Mucosa of descending colon (tissue), 3 donors: ENCODE data around the gene PHAF1. TPM values are rescaled to one million over a fixed set of nuclear protein-coding genes. Genes with fewer than 3 reads are reported as not detected.
A peak's percentile ranks its signal among the peaks of the same experiment; 100 is the strongest.

Experiments
- ATAC-seq: fragments of 200-7000 bp; cut with Tn5 transposase; one replicate; pipeline ENCODE4 v1.9.1; 2020; ENCODE audit warnings: mild to moderate bottlenecking, moderate library complexity
- DNase-seq, 3 donors: peaks; one replicate each; pipeline ENCODE4 v3.0.0-alpha.2; 2020
- H3K36me3 ChIP-seq: fragments of 200-600 bp; one replicate; pipeline ENCODE4 v1.8.0; 2021; ENCODE audit warnings: low read depth, mild to moderate bottlenecking
- H3K4me1 ChIP-seq: fragments of 200-600 bp; one replicate; pipeline ENCODE4 v1.8.0; 2021; ENCODE audit warnings: low read depth, mild to moderate bottlenecking
- H3K4me3 ChIP-seq: fragments of 200-600 bp; one replicate; pipeline ENCODE4 v1.8.0; 2021; ENCODE audit warnings: mild to moderate bottlenecking
- H3K9me3 ChIP-seq: fragments of 200-600 bp; one replicate; pipeline ENCODE4 v1.8.0; 2021; ENCODE audit warnings: mild to moderate bottlenecking
- CTCF ChIP-seq: fragments of 200-600 bp; IDR thresholded peaks from one replicate; pipeline ENCODE4 v1.8.0; 2022; ENCODE audit warnings: antibody characterized with exemption, mild to moderate bottlenecking
- intact Hi-C, 2 donors: fragments of 100-400 bp; cut with DNase I in 1 of 2; cut with micrococcal nuclease in 1 of 2; formaldehyde crosslinking; loops; one replicate each; pipeline versions ENCODE4 v1.11.0 to v1.11.1; 2022; cut with DNase I, micrococcal nuclease
- total RNA-seq, 3 donors: library from RNA; stranded (reverse); fragmentation: NEBNext Ultra II Directional in 2 of 3; extraction: Animal tissue kit (Norgen Biotek cat#: 25700) in 2 of 3; gene quantifications; one replicate each; pipeline versions ENCODE4 v1.2.1 to v1.2.4, GENCODE V29; 2021 to 2023
- donor health status: DM: no; HTN: no; CAD: no; lungs with moderate emphysema.
- donor health status: DM: no; HTN: no; CAD: no.
- donor health status: DM: no; HTN: yes; CAD: no.

Gene PHAF1
- total RNA-seq, 3 donors from 2014 or later, result 13.3 to 15.7 (median 13.6) TPM

GRCh38 chr16:67184453-67184994 lies 74.8 kb downstream of the PHAF1 start:
- no peaks in the 10 kb centered on the region for H3K36me3 ChIP-seq
- H3K9me3 ChIP-seq, result no peaks in the 10 kb centered on the region
- peaks cover 22% of the 10 kb centered on the region for H3K4me1 ChIP-seq
- peak overlapping the region; percentile 43 for H3K4me3 ChIP-seq
- peak; percentile 27 for ATAC-seq
- intact Hi-C loops, result loop anchor here in 1 of 2 donors (10.0 kb wide), 1 partner anchor 210 kb away; no protein-coding TSS in a partner anchor
- DNase-seq, result no peak
- TF ChIP-seq CTCF, result no peak

DNA sequence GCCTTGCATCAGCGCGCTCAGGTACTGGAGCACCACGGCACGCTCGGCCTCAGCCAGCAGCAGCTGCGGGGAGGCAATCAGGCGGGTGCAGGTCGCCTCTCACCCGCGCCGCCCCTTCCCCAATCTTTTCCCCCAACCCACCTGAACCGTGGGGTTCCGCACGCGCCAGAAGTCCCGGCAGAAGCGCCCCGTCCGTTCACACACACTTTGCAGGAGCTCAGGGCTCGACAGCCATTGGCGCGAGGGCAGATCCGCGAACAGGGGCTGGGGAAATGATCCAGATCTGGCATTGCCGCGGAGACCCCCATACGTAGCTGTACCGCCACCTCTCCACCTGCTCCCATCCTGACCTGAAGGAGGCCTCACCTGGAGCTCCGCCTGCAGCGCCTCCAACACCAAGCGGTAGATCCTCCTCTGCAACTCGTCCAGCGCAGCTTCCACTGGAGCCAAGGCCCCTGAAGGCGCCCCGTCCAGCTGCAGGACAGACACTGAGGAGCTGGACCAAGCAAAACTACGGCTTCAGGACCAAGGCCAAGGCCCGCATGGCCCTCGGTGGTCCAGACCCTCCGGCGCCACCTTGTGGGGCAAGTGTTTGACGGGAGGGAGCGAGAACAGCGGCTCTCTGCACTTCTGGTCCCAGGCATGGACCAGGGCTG lies 75.4 kb downstream of the PHAF1 start:
- Histone ChIP-seq H3K4me3 (no peak overlapping the region), H3K9me3 (no peaks in the 10 kb centered on the region), H3K36me3 (no peaks in the 10 kb centered on the region), H3K4me1 (peaks cover 22% of the 10 kb centered on the region)
- intact Hi-C loops, result loop anchor here in 1 of 2 donors (10.0 kb wide), 1 partner anchor 210 kb away; no protein-coding TSS in a partner anchor
- TF ChIP-seq CTCF, result peak; percentile 61
- ATAC-seq (peak; percentile 52), DNase-seq (peak; percentile 91 to 97 (median 95))

DNA sequence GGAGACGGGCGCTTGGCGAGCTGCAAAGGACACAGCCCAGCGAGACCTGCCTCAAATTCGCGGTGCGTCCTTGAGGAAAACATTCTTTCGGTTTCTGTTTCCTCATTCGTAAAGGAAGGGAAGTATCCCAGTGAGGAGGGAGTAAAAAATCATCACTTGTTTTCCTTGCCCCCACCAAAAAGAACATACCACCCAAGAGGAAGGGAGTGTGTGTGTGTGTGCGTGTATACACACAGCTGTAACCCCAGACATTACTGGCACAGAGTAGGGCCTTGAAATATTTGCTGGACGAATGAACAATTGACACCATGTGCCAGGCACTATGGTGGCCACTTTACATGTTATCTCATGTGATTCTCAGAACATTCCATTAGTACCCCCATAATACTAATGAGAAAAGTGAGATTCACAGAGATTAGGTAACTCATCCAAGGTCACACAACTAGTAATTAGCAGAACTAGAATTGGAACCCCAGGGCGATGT lies 76.0 kb downstream of the PHAF1 start:
- intact Hi-C loops, result loop anchor here in 1 of 2 donors (10.0 kb wide), 1 partner anchor 211 kb away; no protein-coding TSS in a partner anchor
- Histone ChIP-seq H3K9me3 (no peaks in the 10 kb centered on the region), H3K4me1 (peaks cover 22% of the 10 kb centered on the region), H3K36me3 (no peaks in the 10 kb centered on the region), H3K4me3 (no peak overlapping the region)
- no peak for TF ChIP-seq CTCF
- DNase-seq, result no peak
- ATAC-seq, result no peak

- intact Hi-C loops, result loop anchor here in 1 of 2 donors (10.0 kb wide), 1 partner anchor 212 kb away; no protein-coding TSS in a partner anchor
- H3K4me1 ChIP-seq, result peaks cover 25% of the 10 kb centered on the region
- H3K9me3 ChIP-seq, result no peaks in the 10 kb centered on the region
- no peaks in the 10 kb centered on the region for H3K36me3 ChIP-seq
- ATAC-seq, result no peak
- no peak for TF ChIP-seq CTCF
- no peak for DNase-seq
- no peak overlapping the region for H3K4me3 ChIP-seq
Measured at GRCh38 chr16:67186550-67186950, 76.8 kb downstream of the PHAF1 start.

DNA sequence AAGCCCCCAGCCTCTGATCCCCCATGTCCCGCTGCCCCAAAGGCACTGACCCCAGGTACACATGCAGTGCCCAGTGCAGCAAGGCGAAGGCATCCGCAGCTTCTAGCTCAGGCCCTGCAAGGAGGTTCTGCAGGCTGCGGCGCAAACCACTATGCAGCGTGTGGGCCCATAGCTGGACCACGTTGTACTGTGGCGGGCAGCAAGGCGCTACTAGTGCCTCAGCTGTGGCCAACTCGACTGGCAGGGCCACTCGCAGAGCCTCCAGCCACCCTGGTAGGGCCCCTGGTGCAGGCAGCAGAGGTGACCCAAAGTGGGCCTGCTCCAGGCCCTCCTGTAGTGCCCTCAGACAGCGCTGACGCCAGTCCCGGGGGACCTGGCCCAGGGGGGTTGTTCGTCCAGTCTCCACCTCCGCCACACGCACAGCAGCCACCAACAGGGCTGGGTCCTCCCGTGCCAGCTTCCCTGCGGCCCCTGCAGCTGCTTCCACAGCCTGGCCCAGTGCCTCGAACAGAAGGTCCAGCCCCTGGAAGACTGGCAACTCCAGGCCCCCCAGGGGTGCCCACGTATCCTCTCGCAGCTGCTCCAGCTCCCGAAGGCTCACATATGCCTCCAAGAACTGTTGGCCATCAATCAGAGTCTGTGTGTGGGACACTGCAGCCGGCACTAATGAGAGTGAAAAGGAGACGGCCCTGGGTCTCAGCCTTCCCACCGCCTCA lies 77.6 kb downstream of the PHAF1 start:
- Histone ChIP-seq H3K36me3 (no peaks in the 10 kb centered on the region), H3K9me3 (no peaks in the 10 kb centered on the region), H3K4me3 (no peak overlapping the region), H3K4me1 (peaks cover 28% of the 10 kb centered on the region)
- intact Hi-C loops, result loop anchor here in 1 of 2 donors (10.0 kb wide), 1 partner anchor 213 kb away; no protein-coding TSS in a partner anchor
- DNase-seq (no peak), ATAC-seq (no peak)
- TF ChIP-seq CTCF, result no peak
